ENCODE measurements around the gene SEMA5B.

- TF ChIP-seq CTCF (conservative IDR thresholded peaks at IDR 0.05; ENCODE audit: low read length) = no peak
- no peak for TF ChIP-seq EZH2phosphoT487 (IDR thresholded peaks at IDR 0.05; ENCODE audit: borderline replicate concordance, low read depth, low read length)
Observed at GRCh38 chr3:123021996-123022510, 5.5 kb downstream of the SEMA5B start.
